Fibroblast of skin of left biceps (primary cell): Measurements from ENCODE around the gene TLCD5.

ENCODE experiments used
- DNase-seq, 2 experiments: peaks; one replicate each; pipeline ENCODE4 v3.0.0-alpha.2; 2013; ENCODE audit warnings: low read depth in 2 of 2

TLCD5 gene

GRCh38 chr11:120324932-120325810 is at the start of gene TLCD5:
TLCD5 (plus strand) TSS chr11:120325299; CDS start chr11:120327442, 2,143 bp downstream.
- no peak for DNase-seq

DNA sequence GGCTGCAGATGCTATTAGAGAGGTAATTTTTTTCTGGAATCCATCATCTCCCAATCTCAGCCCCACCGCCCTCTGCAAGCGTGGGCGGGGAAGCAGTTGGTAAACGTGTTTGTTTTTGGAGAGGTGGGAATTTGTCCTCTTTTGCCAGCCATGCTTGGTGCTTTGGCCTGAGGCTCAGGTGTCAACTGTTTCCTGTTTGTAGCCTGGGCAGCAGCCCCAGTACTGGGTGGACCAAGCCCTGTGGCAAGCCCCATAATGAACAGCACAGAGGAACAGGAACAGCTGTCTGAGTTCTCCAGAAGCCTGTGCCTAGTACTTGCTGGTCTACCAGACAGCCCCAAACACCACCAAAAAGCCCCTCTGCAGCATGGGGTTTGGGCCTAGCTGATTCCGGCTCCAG is 45.6 kb upstream of the TLCD5 start:
- no peak for DNase-seq

DNA sequence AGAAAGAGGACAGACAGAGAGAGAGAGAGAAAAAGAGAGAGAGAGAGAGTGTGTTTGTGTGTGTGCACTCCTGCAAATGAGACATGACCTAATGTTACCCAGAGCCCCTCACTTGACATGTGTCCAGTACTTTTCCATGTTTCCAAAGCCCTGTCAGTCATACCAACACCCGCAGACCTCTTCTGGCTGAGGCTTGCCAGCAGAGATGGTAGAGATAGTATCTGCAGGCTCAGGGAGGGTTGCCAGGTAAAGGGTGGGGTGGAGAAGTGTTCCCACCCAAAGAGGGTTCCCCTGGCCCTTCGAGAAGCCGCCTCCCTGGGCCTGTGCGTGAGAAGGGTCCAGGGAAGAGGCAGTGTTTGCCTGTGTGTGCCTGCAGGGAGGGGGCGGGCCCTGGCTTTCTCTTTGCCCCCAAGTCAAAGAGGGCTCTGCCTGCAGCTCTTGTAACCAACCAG is 44.5 kb upstream of the TLCD5 start:
- DNase-seq: no peak

- no peak for DNase-seq
Measured at GRCh38 chr11:120281143-120281795, 43.8 kb upstream of the TLCD5 start.

- DNase-seq: no peak
Measured at GRCh38 chr11:120283124-120283523, 42.0 kb upstream of the TLCD5 start.

GRCh38 chr11:120284272-120284671 is 40.8 kb upstream of the TLCD5 start:
- no peak for DNase-seq

DNA sequence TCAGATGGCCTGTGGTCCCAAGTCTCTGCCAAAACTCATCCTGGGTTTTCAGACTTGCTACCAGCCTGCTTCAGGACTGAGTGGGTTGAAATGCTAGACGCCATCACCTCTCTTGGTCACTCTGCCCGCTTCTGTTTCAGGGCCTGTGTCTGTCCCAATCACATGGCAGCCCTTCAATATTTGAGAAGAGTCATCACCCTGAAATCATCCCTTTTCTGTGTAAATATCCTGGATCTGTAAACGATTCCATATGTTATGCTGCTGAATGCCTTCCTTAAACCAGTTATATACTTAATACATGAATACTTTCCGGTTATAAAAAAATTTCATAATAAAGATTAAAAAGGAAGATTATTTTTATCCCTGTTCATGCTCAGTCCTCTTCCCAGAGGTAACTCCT is 39.8 kb upstream of the TLCD5 start:
- peak; percentile 35 to 42 for DNase-seq

DNA sequence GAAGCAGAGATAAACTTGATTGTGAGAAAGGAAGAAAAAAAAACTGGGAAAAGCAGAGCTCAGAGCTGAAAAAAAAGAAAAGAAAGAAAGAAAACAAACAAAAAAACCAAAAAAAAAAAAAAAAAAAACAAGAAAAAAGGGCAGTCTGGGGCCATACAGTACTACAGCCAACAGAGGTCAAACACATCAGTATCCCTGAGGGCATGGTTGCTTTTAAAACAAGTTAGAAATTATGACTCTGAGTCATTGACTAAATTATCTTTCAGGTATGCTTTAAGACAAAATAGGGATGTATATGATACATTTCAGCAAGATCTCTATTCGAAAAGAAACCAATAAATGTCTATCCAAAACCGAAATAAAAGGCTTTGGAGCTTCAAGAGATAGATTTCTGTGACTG is 37.1 kb upstream of the TLCD5 start:
- DNase-seq: no peak

- no peak for DNase-seq
Measured at GRCh38 chr11:120289426-120289825, 35.7 kb upstream of the TLCD5 start.

DNA sequence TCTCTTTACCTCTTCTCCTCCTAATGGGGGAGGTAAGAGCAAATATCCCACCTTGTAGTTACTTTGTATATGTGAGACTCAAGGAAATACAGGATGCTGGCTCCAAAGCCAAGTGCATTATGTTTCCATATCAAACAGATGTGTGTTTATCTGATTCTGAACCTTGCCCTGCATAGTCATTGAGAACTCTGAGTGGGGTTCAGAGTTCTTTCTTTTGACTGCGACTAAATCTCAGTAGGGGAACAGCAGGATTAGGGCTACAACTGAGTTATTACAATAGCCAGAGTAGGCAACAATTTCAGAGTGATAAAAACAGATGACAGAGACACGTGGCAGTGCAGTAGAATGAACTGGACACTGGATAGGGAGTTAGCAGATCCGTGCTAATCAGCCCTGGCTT is 34.1 kb upstream of the TLCD5 start:
- no peak for DNase-seq

- DNase-seq: no peak
Measured at GRCh38 chr11:120293038-120293800, 31.9 kb upstream of the TLCD5 start.

- no peak for DNase-seq
Measured at GRCh38 chr11:120294096-120294495, 31.0 kb upstream of the TLCD5 start.

DNA sequence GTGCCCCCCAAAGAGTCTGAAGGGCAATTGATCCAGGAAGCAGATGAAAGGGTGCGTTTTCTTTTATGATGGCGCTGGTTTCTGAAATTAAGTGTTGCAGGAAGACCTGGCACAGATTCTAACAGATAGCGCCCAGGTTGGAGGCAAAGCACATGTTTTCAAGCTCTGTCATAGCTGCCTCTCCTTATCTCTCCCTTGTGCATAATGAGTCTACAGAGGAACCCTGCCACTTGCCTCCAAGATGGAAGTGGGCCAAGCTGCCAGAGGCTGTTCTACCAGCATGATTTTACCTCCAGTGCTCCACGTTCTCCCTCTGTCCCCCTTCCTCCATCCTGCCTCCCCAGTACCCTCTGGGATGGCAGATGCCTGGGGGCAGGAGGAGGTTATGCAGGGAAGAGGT is 30.0 kb upstream of the TLCD5 start:
- no peak for DNase-seq

- DNase-seq: no peak
Measured at GRCh38 chr11:120296554-120296953, 28.5 kb upstream of the TLCD5 start.

DNA sequence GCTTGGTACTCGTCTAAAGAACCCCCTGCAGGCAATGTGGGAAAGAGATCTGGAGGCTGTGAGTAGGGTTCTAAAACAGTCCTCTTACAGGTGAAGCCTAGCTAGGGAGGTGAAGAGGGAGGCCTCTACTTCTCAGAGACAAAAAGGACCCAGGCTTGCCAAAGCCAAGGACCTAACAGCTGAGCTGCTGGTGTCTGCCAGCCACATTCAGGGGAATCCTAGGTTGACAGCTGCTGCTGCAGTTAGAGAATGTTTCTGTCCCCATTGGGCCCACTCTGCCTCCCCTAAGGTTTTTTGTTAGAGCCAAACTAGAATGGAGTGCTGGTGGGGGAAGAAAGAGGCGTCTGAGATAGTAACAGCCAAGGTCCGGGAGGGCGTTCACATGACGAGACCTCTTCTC is 26.6 kb upstream of the TLCD5 start:
- no peak for DNase-seq

- no peak for DNase-seq
Measured at GRCh38 chr11:120302001-120302805, 22.9 kb upstream of the TLCD5 start.

DNA sequence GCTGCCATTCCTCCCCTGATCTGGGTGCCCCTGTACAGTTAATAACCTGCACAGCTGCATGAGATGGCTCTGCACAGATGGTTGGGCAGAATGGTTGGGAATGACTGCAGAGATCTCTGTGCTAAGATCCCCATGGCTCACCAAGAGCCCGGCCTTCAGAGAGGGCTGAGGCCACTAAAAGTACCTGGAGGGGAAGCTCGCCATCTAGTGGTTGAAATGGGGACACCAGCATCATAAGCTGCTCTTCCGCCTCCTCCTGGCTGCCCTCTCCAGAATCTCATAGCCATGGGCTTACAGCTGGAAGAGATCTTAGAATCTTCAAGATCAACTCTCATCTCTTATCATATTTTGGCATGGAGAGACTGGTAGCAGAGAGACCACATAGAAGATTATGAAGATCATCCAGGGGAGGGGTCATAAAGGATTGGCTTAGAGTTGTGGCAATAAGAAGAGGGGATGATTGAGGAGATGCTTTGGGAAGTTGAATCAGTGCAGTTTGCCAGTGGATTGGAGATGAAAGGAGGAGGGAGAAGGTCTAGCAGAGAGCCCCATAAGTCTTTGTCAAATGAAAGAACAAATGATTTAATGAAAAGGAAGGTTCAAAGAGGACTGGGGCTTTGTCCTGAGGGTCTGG is 22.0 kb upstream of the TLCD5 start:
- DNase-seq: no peak

- no peak for DNase-seq
Measured at GRCh38 chr11:120304526-120304925, 20.6 kb upstream of the TLCD5 start.

DNA sequence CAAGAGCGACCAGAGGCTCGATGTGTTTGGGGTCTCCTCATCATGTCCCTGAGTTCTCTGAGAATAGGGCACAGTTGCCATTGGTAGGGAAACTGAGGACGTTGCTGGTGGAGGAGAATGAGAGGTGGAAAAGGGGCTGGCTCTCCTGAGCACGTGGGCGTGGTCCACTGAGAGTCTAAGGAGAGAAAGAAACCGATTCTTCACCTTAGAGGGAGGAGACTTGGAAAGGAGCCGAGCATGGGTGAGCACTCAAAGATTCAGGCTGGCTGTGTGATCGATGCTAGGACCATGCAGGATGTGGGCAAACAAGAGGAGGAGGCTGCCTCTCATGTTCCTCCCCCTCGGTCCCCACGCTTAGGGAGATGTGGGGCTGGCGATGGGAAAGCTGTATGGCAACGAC is 19.8 kb upstream of the TLCD5 start:
- no peak for DNase-seq

DNA sequence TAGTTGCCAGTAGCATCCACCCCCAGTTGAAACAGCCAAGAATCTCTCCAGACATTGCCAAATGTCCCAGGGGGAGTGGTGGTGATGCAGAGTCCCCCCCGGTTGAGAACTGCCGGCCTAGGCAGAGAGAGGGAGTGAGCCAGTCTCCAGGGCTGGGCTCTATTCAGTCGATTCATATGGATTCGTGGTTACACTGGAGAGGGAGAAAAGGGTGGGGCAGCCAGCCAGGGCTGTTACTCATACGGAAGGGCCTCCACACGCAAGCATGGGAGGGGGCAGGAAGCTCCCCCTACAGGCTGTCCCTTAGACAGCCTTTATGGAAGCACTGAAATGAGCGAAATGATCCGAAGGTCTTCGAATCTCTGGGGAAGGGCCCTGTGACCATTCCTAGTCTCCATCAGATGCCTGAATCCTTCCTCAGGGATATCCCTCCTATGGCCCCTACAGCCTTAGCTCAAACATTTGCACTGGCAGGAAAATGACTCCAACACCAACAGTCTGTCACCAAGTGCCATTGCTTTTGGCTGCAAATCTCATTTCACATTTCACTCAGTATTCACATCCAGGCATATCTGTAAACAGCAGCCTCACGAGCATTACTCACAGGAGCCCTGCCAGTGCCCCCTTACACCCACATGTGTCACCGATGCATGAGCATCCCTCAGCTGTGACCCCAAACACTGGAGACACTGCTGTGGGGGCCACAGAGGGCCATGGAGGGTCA is 18.4 kb upstream of the TLCD5 start:
- peak; percentile 76 to 79 for DNase-seq
